GM12872 (cell line): ENCODE measurements around the gene GPR63.

Source experiments
- CTCF ChIP-seq: IDR thresholded peaks from 3 replicates; pipeline ENCODE4 v1.5.1; 2011; ENCODE audit warnings: low read depth, mild to moderate bottlenecking, low read length, moderate library complexity; ENCODE audit not compliant: insufficient read depth

Gene GPR63

GRCh38 chr6:96795481-96795880, 41.8 kb downstream of the GPR63 start:
- TF ChIP-seq CTCF: no peak

- TF ChIP-seq CTCF: no peak
Measured at GRCh38 chr6:96794980-96795379, 42.3 kb downstream of the GPR63 start.

- TF ChIP-seq CTCF: no peak
Measured at GRCh38 chr6:96792561-96793190, 44.6 kb downstream of the GPR63 start.

- TF ChIP-seq CTCF: no peak
Measured at GRCh38 chr6:96789871-96790270, 47.4 kb downstream of the GPR63 start.

GRCh38 chr6:96787846-96788580, 49.3 kb downstream of the GPR63 start:
- TF ChIP-seq CTCF: no peak

- no peak for TF ChIP-seq CTCF
Measured at GRCh38 chr6:96786336-96786735, 50.9 kb downstream of the GPR63 start.

- TF ChIP-seq CTCF: no peak
Measured at GRCh38 chr6:96784650-96785049, 52.6 kb downstream of the GPR63 start.
